ENCODE measurements around the gene PHLDB1. TPM values are rescaled to one million over a fixed set of nuclear protein-coding genes. Genes with fewer than 3 reads are reported as not detected.

The PHLDB1 gene
- polyA plus RNA-seq, 2 of the 4 experiments (the other 2 are of a cell fraction) = 5.9 to 20.0 TPM

GRCh38 chr11:118631142-118631909 is 23.9 kb downstream of the PHLDB1 start:
- H3K9me3 ChIP-seq = no peaks in the 10 kb centered on the region
- ATAC-seq = no peak
- TF ChIP-seq FOSL2 (IDR thresholded peaks at IDR 0.05) = no peak
- no peak for TF ChIP-seq FOSL2 (CRISPR knock-in tag; IDR thresholded peaks at IDR 0.05)
- no peak for TF ChIP-seq ZNF302 (CRISPR knock-in tag; IDR thresholded peaks at IDR 0.05)
- no peak for TF ChIP-seq RCOR1 (IDR thresholded peaks at IDR 0.05; ENCODE audit: low read depth, low read length)
- TF ChIP-seq CTCF (IDR thresholded peaks at IDR 0.05) = no peak
- no peak for TF ChIP-seq MAX (IDR thresholded peaks at IDR 0.05)
- no peak for TF ChIP-seq EP300 (IDR thresholded peaks at IDR 0.05)
- no peak for TF ChIP-seq EHMT2 (IDR thresholded peaks at IDR 0.05; ENCODE audit: low read depth)
- ChIA-PET POLR2A (no interaction called here), CTCF (interaction anchor here (0.7 to 20.3 kb wide), 4 partner anchors 12 to 60 kb away, joined by 3 to 224 read pairs (median 4); partner anchors contain the start of gene PHLDB1)
- no peak for FAIRE-seq
- no peak overlapping the region for H3K4me3 ChIP-seq
- no peak overlapping the region for H3K4me2 ChIP-seq
- 95% methylated on average over 8 of the region's 14 CpGs for WGBS (ENCODE audit: missing lambda C conversion rate)
- H3K27ac ChIP-seq = no peak overlapping the region
- H3K4me1 ChIP-seq = peaks cover under 1% of the 10 kb centered on the region; the same call in 1 of the 3 replicates
- no peak for DNase-seq (ENCODE audit: low read depth in 1 of 2, low spot score in 1 of 2)

GRCh38 chr11:118632577-118633318 is 25.3 kb downstream of the PHLDB1 start:
- Histone ChIP-seq H3K9me3 (no peaks in the 10 kb centered on the region), H3K4me2 (no peak overlapping the region), H3K4me3 (no peak overlapping the region), H3K27ac (no peak overlapping the region), H3K4me1 (peaks cover 5% of the 10 kb centered on the region; the same call in 2 of the 3 replicates)
- ChIA-PET CTCF (interaction anchor here (0.9 to 20.3 kb wide), 5 partner anchors 10 to 27 kb away, joined by 3 to 224 read pairs (median 6); partner anchors contain the start of gene PHLDB1), POLR2A (no interaction called here)
- TF ChIP-seq HOXB13 (CRISPR knock-in tag; IDR thresholded peaks at IDR 0.05; ENCODE audit: low read depth) (no peak), HMGXB4 (CRISPR knock-in tag; IDR thresholded peaks at IDR 0.05; ENCODE audit: borderline replicate concordance) (no peak), HEYL (CRISPR knock-in tag; IDR thresholded peaks at IDR 0.05) (no peak), RFX5 (IDR thresholded peaks at IDR 0.05) (no peak), REST (IDR thresholded peaks at IDR 0.05) (no peak), JUNB (IDR thresholded peaks at IDR 0.05) (no peak), NFE2L2 (conservative IDR thresholded peaks at IDR 0.05; ENCODE audit: low read length) (no peak), EP300 (IDR thresholded peaks at IDR 0.05) (no peak), ZFP36 (IDR thresholded peaks at IDR 0.05; ENCODE audit: borderline replicate concordance, partially characterized antibody) (no peak), JUN (IDR thresholded peaks at IDR 0.05) (no peak), ELK1 (IDR thresholded peaks at IDR 0.05; ENCODE audit: low read depth, low read length) (no peak), ZNF302 (CRISPR knock-in tag; IDR thresholded peaks at IDR 0.05) (no peak), CTCF (IDR thresholded peaks at IDR 0.05) (no peak), EHMT2 (IDR thresholded peaks at IDR 0.05; ENCODE audit: low read depth) (no peak), PHF8 (IDR thresholded peaks at IDR 0.05; ENCODE audit: borderline replicate concordance, low read depth) (no peak)
- no peak for ATAC-seq
- 73% methylated on average over 8 of the region's 9 CpGs for WGBS (ENCODE audit: missing lambda C conversion rate)
- DNase-seq (ENCODE audit: low read depth in 1 of 2, low spot score in 1 of 2) = no peak
- no peak for FAIRE-seq
